A204.1 (cell line): ENCODE data around the gene ZMPSTE24.
"Not testable (repeated sequence)": the region's sequence is repeated elsewhere in the genome, so short reads cannot be mapped to it uniquely, and the experiment has no call there.

ENCODE experiments used
- FAIRE-seq: peaks from 2 replicates; lab custom pipeline; 2012; peaks lifted over from hg19 to GRCh38; lab: Jason Lieb, UNC

Gene ZMPSTE24

GRCh38 chr1:40257688-40258444 is at the start of gene ZMPSTE24:
ZMPSTE24 (plus strand) TSS chr1:40258236; CDS start chr1:40258272, 36 bp downstream.
- FAIRE-seq, result peak; percentile 86

GRCh38 chr1:40210511-40211204 is 47.4 kb upstream of the ZMPSTE24 start:
- FAIRE-seq, result no peak

GRCh38 chr1:40218333-40218732 is 39.7 kb upstream of the ZMPSTE24 start:
- FAIRE-seq, result no peak

GRCh38 chr1:40221471-40221905 is 36.5 kb upstream of the ZMPSTE24 start:
- FAIRE-seq, result not testable (repeated sequence)

GRCh38 chr1:40221977-40222772 is 35.9 kb upstream of the ZMPSTE24 start:
- FAIRE-seq, result no peak

- no peak for FAIRE-seq
Measured at GRCh38 chr1:40224040-40224439, 34.0 kb upstream of the ZMPSTE24 start.

- FAIRE-seq, result no peak
Measured at GRCh38 chr1:40226192-40226591, 31.8 kb upstream of the ZMPSTE24 start.

- FAIRE-seq, result no peak
Measured at GRCh38 chr1:40232444-40232843, 25.6 kb upstream of the ZMPSTE24 start.

GRCh38 chr1:40239626-40240025 is 18.4 kb upstream of the ZMPSTE24 start:
- no peak for FAIRE-seq

- FAIRE-seq, result no peak
Measured at GRCh38 chr1:40240390-40240789, 17.6 kb upstream of the ZMPSTE24 start.

- FAIRE-seq, result no peak
Measured at GRCh38 chr1:40241362-40241761, 16.7 kb upstream of the ZMPSTE24 start.

GRCh38 chr1:40243351-40243750 is 14.7 kb upstream of the ZMPSTE24 start:
- no peak for FAIRE-seq

- no peak for FAIRE-seq
Measured at GRCh38 chr1:40244138-40244744, 13.8 kb upstream of the ZMPSTE24 start.

- FAIRE-seq, result no peak
Measured at GRCh38 chr1:40245686-40246085, 12.3 kb upstream of the ZMPSTE24 start.

GRCh38 chr1:40247655-40248054 is 10.4 kb upstream of the ZMPSTE24 start, which contains the start of gene TMCO2:
TMCO2 (plus strand) TSS chr1:40247937; CDS start chr1:40247994, 57 bp downstream.
- FAIRE-seq, result no peak

GRCh38 chr1:40248412-40248811 is 9.6 kb upstream of the ZMPSTE24 start:
- FAIRE-seq, result no peak

GRCh38 chr1:40251456-40251855 is 6.6 kb upstream of the ZMPSTE24 start:
- FAIRE-seq, result no peak

GRCh38 chr1:40252601-40253000 is 5.4 kb upstream of the ZMPSTE24 start:
- FAIRE-seq, result no peak

GRCh38 chr1:40255231-40255630 is 2.8 kb upstream of the ZMPSTE24 start:
- no peak for FAIRE-seq

GRCh38 chr1:40256401-40257084 is 1.5 kb upstream of the ZMPSTE24 start:
- no peak for FAIRE-seq

- no peak for FAIRE-seq
Measured at GRCh38 chr1:40257313-40257687, 736 bp upstream of the ZMPSTE24 start.

GRCh38 chr1:40258445-40258769 is 371 bp downstream of the ZMPSTE24 start:
- FAIRE-seq, result no peak
